ENCODE measurements around the gene MESP2. TPM values are rescaled to one million over a fixed set of nuclear protein-coding genes. Genes with fewer than 3 reads are reported as not detected.

MESP2 gene
- total RNA-seq, 1 donor from 2014 or later, result 0.10 TPM

- Mint-ChIP-seq H3K9me3 (no peaks in the 10 kb centered on the region), H3K36me3 (ENCODE audit: low read depth) (no peaks in the 10 kb centered on the region), H3K4me1 (ENCODE audit: low read depth) (no peaks in the 10 kb centered on the region), H3K27me3 (ENCODE audit: insufficient read depth) (peaks cover 13% of the 10 kb centered on the region), H3K4me3 (no peak overlapping the region), H3K27ac (no peak overlapping the region)
- intact Hi-C loops (cut with micrococcal nuclease), result loop anchor here (1.0 kb wide), 3 partner anchors 115 to 326 kb away; no protein-coding TSS in a partner anchor
- peak; percentile 53 for DNase-seq (ENCODE audit: low spot score)
Measured at GRCh38 chr15:89760303-89761008, 15.7 kb upstream of the MESP2 start.

DNA sequence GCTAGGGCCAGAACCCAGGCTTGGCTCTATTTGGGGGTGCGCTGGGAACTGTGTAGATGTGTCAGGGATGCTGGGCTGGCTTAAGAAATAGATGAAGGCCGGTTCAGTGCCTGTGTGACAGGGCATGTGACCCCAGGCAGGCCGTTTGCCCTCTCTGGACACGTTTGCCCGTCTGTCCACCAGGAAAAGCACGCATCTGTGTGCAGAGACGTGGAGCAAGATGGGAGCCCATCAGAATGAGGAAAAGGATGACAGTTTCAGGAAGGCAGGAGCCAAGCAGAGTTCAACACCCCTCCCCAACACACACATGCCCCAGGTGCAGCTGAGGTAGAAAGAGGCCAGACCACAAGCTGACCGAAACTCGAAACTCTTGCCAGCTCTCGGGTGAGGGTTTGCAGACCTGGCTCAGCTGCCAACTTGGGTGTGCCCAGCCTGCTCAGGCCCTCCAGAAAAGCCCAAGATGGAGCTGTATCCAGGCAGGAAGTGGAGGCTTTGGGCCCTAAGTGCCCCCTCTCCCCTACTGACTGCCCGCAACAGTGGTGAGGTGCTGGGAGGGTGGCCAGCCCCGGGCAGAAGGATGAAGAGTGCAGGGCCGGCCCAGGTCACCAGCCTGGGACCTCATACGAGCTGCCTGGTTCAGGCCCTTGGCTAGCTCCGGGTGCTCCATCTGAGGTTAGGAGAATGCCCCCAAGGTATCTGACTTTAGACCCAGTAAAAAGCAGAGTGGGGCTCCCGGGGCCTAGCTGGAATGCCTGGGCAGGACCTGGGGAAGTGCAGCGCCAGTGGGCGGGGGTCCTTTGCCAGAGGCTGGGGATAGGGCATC, 14.9 kb upstream of the MESP2 start:
- peaks cover 6% of the 10 kb centered on the region for H3K27me3 Mint-ChIP-seq (ENCODE audit: insufficient read depth)
- no peaks in the 10 kb centered on the region for H3K9me3 Mint-ChIP-seq
- no peak for DNase-seq (ENCODE audit: low spot score)
- H3K36me3 Mint-ChIP-seq (ENCODE audit: low read depth), result no peaks in the 10 kb centered on the region
- no peaks in the 10 kb centered on the region for H3K4me1 Mint-ChIP-seq (ENCODE audit: low read depth)
- H3K27ac Mint-ChIP-seq, result no peak overlapping the region
- intact Hi-C loops (cut with micrococcal nuclease), result no loop called here
- no peak overlapping the region for H3K4me3 Mint-ChIP-seq

DNA sequence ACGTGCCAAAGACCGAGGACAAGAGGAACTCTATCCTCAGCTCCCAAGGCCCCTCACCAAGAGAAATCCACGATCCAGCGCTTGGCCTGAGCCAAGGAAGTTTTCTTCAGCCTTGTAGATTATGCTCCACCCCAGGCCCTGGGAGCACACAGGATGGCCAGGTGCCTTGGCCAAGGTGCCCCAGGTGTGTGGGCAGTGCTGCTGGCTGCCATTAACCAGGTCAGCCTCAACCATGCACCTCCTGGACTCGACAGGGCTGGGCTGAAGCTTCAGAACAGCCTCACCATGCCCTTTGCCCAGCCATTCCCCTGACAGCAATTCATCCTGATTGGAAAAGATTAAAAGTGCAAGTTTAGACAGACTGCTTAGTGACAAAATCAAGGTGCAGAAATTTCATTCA, 14.2 kb upstream of the MESP2 start:
- no peak overlapping the region for H3K27ac Mint-ChIP-seq
- no peak for DNase-seq (ENCODE audit: low spot score)
- H3K4me3 Mint-ChIP-seq, result no peak overlapping the region
- H3K36me3 Mint-ChIP-seq (ENCODE audit: low read depth), result no peaks in the 10 kb centered on the region
- H3K4me1 Mint-ChIP-seq (ENCODE audit: low read depth), result no peaks in the 10 kb centered on the region
- H3K27me3 Mint-ChIP-seq (ENCODE audit: insufficient read depth), result peaks cover 4% of the 10 kb centered on the region
- no peaks in the 10 kb centered on the region for H3K9me3 Mint-ChIP-seq
- intact Hi-C loops (cut with micrococcal nuclease), result no loop called here

GRCh38 chr15:89765694-89766093, 10.4 kb upstream of the MESP2 start:
- no peaks in the 10 kb centered on the region for H3K9me3 Mint-ChIP-seq

GRCh38 chr15:89766357-89767311, 9.5 kb upstream of the MESP2 start:
- no peak overlapping the region for H3K4me3 Mint-ChIP-seq
- no peak for DNase-seq (ENCODE audit: low spot score)
- no peak overlapping the region for H3K27ac Mint-ChIP-seq
- no peaks in the 10 kb centered on the region for H3K4me1 Mint-ChIP-seq (ENCODE audit: low read depth)
- intact Hi-C loops (cut with micrococcal nuclease), result no loop called here
- no peaks in the 10 kb centered on the region for H3K36me3 Mint-ChIP-seq (ENCODE audit: low read depth)
- H3K27me3 Mint-ChIP-seq (ENCODE audit: insufficient read depth), result no peaks in the 10 kb centered on the region
- H3K9me3 Mint-ChIP-seq, result no peaks in the 10 kb centered on the region

More at GRCh38 chr15:89765694-89766093, 10.4 kb upstream of the MESP2 start:
- Mint-ChIP-seq H3K4me1 (ENCODE audit: low read depth) (no peaks in the 10 kb centered on the region), H3K36me3 (ENCODE audit: low read depth) (no peaks in the 10 kb centered on the region), H3K27ac (no peak overlapping the region), H3K27me3 (ENCODE audit: insufficient read depth) (no peaks in the 10 kb centered on the region), H3K4me3 (no peak overlapping the region)
- no peak for DNase-seq (ENCODE audit: low spot score)
- intact Hi-C loops (cut with micrococcal nuclease), result no loop called here

DNA sequence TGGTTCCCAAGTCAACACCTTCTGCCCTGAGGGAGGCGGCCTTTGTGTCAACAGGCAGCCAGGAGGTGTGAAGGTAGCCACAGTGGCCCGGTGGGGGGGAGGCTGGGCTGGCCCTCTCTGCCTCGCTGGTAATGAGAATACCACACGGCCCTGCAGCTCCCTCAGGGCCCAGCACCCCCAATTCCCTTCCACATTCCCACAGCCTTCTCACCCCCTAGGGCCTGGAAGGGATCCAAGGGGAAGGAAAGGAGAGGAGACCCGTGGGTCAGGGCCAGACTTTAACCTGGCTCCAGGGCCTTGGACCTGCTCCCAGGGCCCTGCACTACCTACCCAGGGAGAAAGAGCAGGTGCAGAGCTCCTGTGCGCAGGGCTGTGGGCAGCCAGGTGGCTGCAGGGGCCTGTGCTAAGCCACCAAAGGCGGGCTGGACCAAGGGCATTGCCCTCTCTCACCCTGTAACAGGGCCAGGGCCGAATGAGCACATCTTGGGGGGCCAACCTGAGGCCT, 8.7 kb upstream of the MESP2 start:
- H3K4me3 Mint-ChIP-seq, result no peak overlapping the region
- no peaks in the 10 kb centered on the region for H3K27me3 Mint-ChIP-seq (ENCODE audit: insufficient read depth)
- intact Hi-C loops (cut with micrococcal nuclease), result no loop called here
- no peaks in the 10 kb centered on the region for H3K9me3 Mint-ChIP-seq
- no peaks in the 10 kb centered on the region for H3K4me1 Mint-ChIP-seq (ENCODE audit: low read depth)
- H3K27ac Mint-ChIP-seq, result no peak overlapping the region
- DNase-seq (ENCODE audit: low spot score), result no peak
- H3K36me3 Mint-ChIP-seq (ENCODE audit: low read depth), result no peaks in the 10 kb centered on the region

DNA sequence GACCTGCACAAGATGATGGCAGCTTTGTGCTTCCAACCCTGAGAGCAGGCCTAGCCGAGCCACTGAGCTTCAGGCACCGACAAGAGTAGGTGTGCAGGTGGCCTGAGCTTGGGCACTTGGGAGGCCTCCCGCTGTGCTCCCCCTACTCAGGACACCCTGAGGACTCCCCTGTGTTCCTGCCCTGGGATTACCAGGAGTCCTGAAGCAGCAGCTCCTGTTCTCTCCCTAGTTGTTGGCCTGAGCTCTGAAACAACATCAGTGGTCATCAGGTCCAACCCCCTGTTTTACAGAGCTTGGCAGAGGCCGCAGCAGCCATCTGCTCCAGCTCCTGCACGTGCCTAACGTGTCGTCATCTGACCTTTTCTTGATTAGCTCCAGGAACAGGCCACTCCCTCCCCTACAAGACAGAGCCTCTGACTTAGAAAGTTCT, 8.0 kb upstream of the MESP2 start:
- Mint-ChIP-seq H3K27ac (no peak overlapping the region), H3K36me3 (ENCODE audit: low read depth) (no peaks in the 10 kb centered on the region), H3K9me3 (no peaks in the 10 kb centered on the region), H3K4me3 (no peak overlapping the region), H3K4me1 (ENCODE audit: low read depth) (no peaks in the 10 kb centered on the region), H3K27me3 (ENCODE audit: insufficient read depth) (no peaks in the 10 kb centered on the region)
- no peak for DNase-seq (ENCODE audit: low spot score)
- intact Hi-C loops (cut with micrococcal nuclease), result no loop called here

DNA sequence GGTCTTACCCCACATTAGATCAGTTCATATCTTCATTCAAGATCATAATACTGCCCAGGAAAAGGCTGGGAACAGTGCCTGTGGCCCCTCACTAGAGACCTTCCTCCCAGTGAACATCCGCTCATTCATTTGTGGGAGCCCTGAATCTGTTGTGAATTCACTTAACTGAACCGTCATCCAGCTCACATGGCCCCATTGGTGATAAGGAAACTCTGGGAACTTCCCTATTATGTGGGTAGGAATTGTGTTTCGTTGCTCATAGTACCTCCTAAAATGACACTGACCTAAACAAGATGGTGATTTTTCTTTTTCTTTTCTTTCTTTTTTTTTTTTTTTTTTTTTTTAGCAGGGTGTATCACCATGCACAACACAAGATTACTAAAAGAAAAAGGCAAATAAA, 6.8 kb upstream of the MESP2 start:
- Mint-ChIP-seq H3K27me3 (ENCODE audit: insufficient read depth) (peaks cover 3% of the 10 kb centered on the region), H3K4me3 (no peak overlapping the region), H3K36me3 (ENCODE audit: low read depth) (no peaks in the 10 kb centered on the region), H3K4me1 (ENCODE audit: low read depth) (no peaks in the 10 kb centered on the region), H3K9me3 (no peaks in the 10 kb centered on the region), H3K27ac (no peak overlapping the region)
- intact Hi-C loops (cut with micrococcal nuclease), result no loop called here
- no peak for DNase-seq (ENCODE audit: low spot score)

- H3K27me3 Mint-ChIP-seq (ENCODE audit: insufficient read depth), result peaks cover 3% of the 10 kb centered on the region
- no peak overlapping the region for H3K27ac Mint-ChIP-seq
- no peaks in the 10 kb centered on the region for H3K9me3 Mint-ChIP-seq
- no peaks in the 10 kb centered on the region for H3K36me3 Mint-ChIP-seq (ENCODE audit: low read depth)
- DNase-seq (ENCODE audit: low spot score), result no peak
- no peak overlapping the region for H3K4me3 Mint-ChIP-seq
- intact Hi-C loops (cut with micrococcal nuclease), result no loop called here
- no peaks in the 10 kb centered on the region for H3K4me1 Mint-ChIP-seq (ENCODE audit: low read depth)
Measured at GRCh38 chr15:89770041-89770440, 6.1 kb upstream of the MESP2 start.

DNA sequence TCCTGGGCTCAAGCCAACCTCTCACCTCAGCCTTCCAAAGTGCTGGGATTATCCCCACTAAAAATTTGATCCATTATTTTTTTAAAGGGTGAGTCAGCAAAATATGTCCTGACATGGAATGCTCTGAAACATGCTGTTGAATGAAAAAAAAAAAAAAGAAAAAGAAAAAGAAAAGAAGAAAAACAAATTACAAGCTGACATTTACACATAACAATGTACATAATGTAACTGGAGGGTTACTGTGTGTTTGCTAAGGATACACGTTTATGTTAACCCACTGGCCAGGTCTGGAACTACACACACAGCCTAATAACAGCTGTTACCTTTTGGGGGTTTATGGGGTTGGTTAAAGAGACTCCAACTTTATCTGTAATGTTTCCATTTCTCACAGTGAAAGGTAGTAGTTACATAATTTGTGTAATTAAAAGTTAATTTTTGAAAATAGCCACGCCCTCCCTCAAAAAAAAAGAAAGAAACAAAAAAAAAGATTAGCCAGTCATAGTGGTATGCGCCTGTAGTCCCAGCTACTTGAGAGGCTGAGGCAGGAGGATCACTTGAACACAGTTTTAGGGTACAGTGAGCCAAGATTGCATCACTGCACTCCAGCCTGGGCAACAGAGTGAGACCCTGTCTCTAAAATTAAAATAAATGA, 3.1 kb upstream of the MESP2 start:
- no peaks in the 10 kb centered on the region for H3K36me3 Mint-ChIP-seq (ENCODE audit: low read depth)
- no peak for DNase-seq (ENCODE audit: low spot score)
- H3K4me1 Mint-ChIP-seq (ENCODE audit: low read depth), result no peaks in the 10 kb centered on the region
- intact Hi-C loops (cut with micrococcal nuclease), result no loop called here
- no peak overlapping the region for H3K4me3 Mint-ChIP-seq
- no peaks in the 10 kb centered on the region for H3K9me3 Mint-ChIP-seq
- H3K27me3 Mint-ChIP-seq (ENCODE audit: insufficient read depth), result peaks cover 12% of the 10 kb centered on the region
- no peak overlapping the region for H3K27ac Mint-ChIP-seq

- no peak for DNase-seq (ENCODE audit: low spot score)
- Mint-ChIP-seq H3K27me3 (ENCODE audit: insufficient read depth) (peaks cover 18% of the 10 kb centered on the region), H3K4me1 (ENCODE audit: low read depth) (no peaks in the 10 kb centered on the region), H3K36me3 (ENCODE audit: low read depth) (no peaks in the 10 kb centered on the region), H3K27ac (no peak overlapping the region), H3K4me3 (no peak overlapping the region), H3K9me3 (no peaks in the 10 kb centered on the region)
- intact Hi-C loops (cut with micrococcal nuclease), result no loop called here
Measured at GRCh38 chr15:89774492-89774891, 1.6 kb upstream of the MESP2 start.

DNA sequence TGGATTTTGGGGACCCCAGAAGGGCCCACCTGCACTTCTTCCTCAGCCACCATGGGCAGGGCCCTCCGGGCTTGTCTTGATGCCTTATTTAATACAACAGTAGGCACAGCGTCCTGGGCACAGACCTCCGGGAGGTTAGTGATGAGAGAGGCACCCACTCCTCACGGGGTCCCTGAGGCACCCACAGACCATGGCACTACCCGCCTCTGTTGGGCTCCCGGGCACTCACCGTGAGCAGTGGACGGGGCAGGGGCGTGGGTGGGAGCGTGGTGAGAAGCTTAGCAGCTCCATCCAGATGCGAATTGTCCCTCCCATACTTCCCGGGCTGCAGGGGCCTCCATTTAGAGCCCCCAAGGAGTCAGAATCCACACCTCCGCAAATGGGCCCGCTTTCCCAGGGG, 317 bp upstream of the MESP2 start:
- intact Hi-C loops (cut with micrococcal nuclease), result no loop called here
- Mint-ChIP-seq H3K4me3 (no peak overlapping the region), H3K36me3 (ENCODE audit: low read depth) (no peaks in the 10 kb centered on the region), H3K27me3 (ENCODE audit: insufficient read depth) (peaks cover 18% of the 10 kb centered on the region), H3K9me3 (no peaks in the 10 kb centered on the region), H3K27ac (no peak overlapping the region), H3K4me1 (ENCODE audit: low read depth) (peaks cover 5% of the 10 kb centered on the region)
- no peak for DNase-seq (ENCODE audit: low spot score)
